ENCODE measurements around the gene OPTN.
A peak's percentile ranks its signal among the peaks of the same experiment; 100 is the strongest.
"Not testable (repeated sequence)": the region's sequence is repeated elsewhere in the genome, so short reads cannot be mapped to it uniquely, and the experiment has no call there.

The OPTN gene

GRCh38 chr10:13091801-13092200, 8.2 kb upstream of the OPTN start:
- no peak for DNase-seq

GRCh38 chr10:13092291-13093102, 7.5 kb upstream of the OPTN start:
- no peak for DNase-seq

- DNase-seq = not testable (repeated sequence)
Observed at GRCh38 chr10:13094082-13094481, 5.9 kb upstream of the OPTN start.

- DNase-seq = no peak
Observed at GRCh38 chr10:13095094-13095493, 4.9 kb upstream of the OPTN start.

- DNase-seq = no peak
Observed at GRCh38 chr10:13095929-13096328, 4.0 kb upstream of the OPTN start.

GRCh38 chr10:13099144-13099665, 758 bp upstream of the OPTN start:
- peak; percentile 73 for DNase-seq

- DNase-seq = peak; percentile 23
Observed at GRCh38 chr10:13100349-13101294, 659 bp downstream of the OPTN start.

- DNase-seq = no peak
Observed at GRCh38 chr10:13102002-13102794, 2.2 kb downstream of the OPTN start.

- no peak for DNase-seq
Observed at GRCh38 chr10:13103554-13103953, 3.6 kb downstream of the OPTN start.

GRCh38 chr10:13104697-13105096, 4.7 kb downstream of the OPTN start:
- no peak for DNase-seq

GRCh38 chr10:13105184-13105583, 5.2 kb downstream of the OPTN start:
- no peak for DNase-seq

GRCh38 chr10:13106387-13107045, 6.6 kb downstream of the OPTN start:
- DNase-seq = no peak

GRCh38 chr10:13110908-13111307, 10.9 kb downstream of the OPTN start:
- DNase-seq = no peak

GRCh38 chr10:13113544-13113943, 13.6 kb downstream of the OPTN start:
- no peak for DNase-seq

- no peak for DNase-seq
Observed at GRCh38 chr10:13115832-13116803, 16.2 kb downstream of the OPTN start.

- DNase-seq = no peak
Observed at GRCh38 chr10:13117841-13118783, 18.1 kb downstream of the OPTN start.

- no peak for DNase-seq
Observed at GRCh38 chr10:13118784-13119410, 18.9 kb downstream of the OPTN start.

GRCh38 chr10:13120786-13121499, 21.0 kb downstream of the OPTN start:
- DNase-seq = no peak

GRCh38 chr10:13121500-13121854, 21.5 kb downstream of the OPTN start:
- DNase-seq = no peak
